SK-N-SH treated with all-trans-retinoic acid at 6 μM for 48 hours (cell line): ENCODE measurements around the gene MRTFA.
"Not testable (repeated sequence)": the region's sequence is repeated elsewhere in the genome, so short reads cannot be mapped to it uniquely, and the experiment has no call there.

ENCODE experiments used
- ATAC-seq: fragments of 200-7000 bp; cut with Tn5 transposase; 3 replicates; pipeline ENCODE4 v1.9.1; 2020; ENCODE audit warnings: mild to moderate bottlenecking, moderate library complexity
- ARNTL ChIP-seq: fragments of 450-650 bp; formaldehyde crosslinking; IDR thresholded peaks from 2 replicates; pipeline ENCODE4 v1.5.0; 2020; ENCODE audit warnings: low read depth, mild to moderate bottlenecking, moderate library complexity, borderline replicate concordance
- BACH2 ChIP-seq: fragments of 250-450 bp; sonication (Bioruptor Pico); IDR thresholded peaks from 2 replicates; pipeline ENCODE4 v1.9.0; 2021; ENCODE audit warnings: mild to moderate bottlenecking, borderline replicate concordance
- CREB5 ChIP-seq: fragments of 250-450 bp; sonication (Bioruptor Pico); IDR thresholded peaks from 2 replicates; pipeline ENCODE4 v1.5.1; 2020; ENCODE audit warnings: low read depth, mild to moderate bottlenecking, moderate library complexity
- CSDC2 ChIP-seq: fragments of 250-450 bp; sonication (Bioruptor Pico); IDR thresholded peaks from 2 replicates; pipeline ENCODE4 v1.5.0; 2020; ENCODE audit warnings: mild to moderate bottlenecking, moderate library complexity
- CSRNP3 ChIP-seq: fragments of 250-450 bp; sonication (Bioruptor Pico); IDR thresholded peaks from 2 replicates; pipeline ENCODE4 v1.5.1; 2021; ENCODE audit warnings: mild to moderate bottlenecking, moderate library complexity
- ESRRG ChIP-seq: fragments of 250-450 bp; sonication (Bioruptor Pico); IDR thresholded peaks from 2 replicates; pipeline ENCODE4 v1.6.1; 2021; ENCODE audit warnings: mild to moderate bottlenecking
- GLIS3 ChIP-seq: fragments of 250-450 bp; sonication (Bioruptor Pico); IDR thresholded peaks from 2 replicates; pipeline ENCODE4 v1.5.0; 2020; ENCODE audit warnings: mild to moderate bottlenecking, moderate library complexity
- ISL1 ChIP-seq: fragments of 250-450 bp; sonication (Bioruptor Pico); IDR thresholded peaks from 2 replicates; pipeline ENCODE4 v2.1.2; 2022; ENCODE audit warnings: mild to moderate bottlenecking, moderate library complexity
- OSR1 ChIP-seq: fragments of 250-450 bp; sonication (Bioruptor Pico); IDR thresholded peaks from 2 replicates; pipeline ENCODE4 v1.8.0; 2022; ENCODE audit warnings: moderate library complexity, mild to moderate bottlenecking, inconsistent platforms
- PATZ1 ChIP-seq: fragments of 250-450 bp; sonication (Bioruptor Pico); IDR thresholded peaks from 2 replicates; pipeline ENCODE4 v1.8.0; 2020; ENCODE audit warnings: mild to moderate bottlenecking, moderate library complexity, borderline replicate concordance
- RARB ChIP-seq: fragments of 250-450 bp; sonication (Bioruptor Pico); IDR thresholded peaks from 2 replicates; pipeline ENCODE4 v1.8.0; 2021; ENCODE audit warnings: mild to moderate bottlenecking, moderate library complexity
- SNAI2 ChIP-seq: fragments of 250-450 bp; sonication (Bioruptor Pico); IDR thresholded peaks from 2 replicates; pipeline ENCODE4 v1.5.0; 2020; ENCODE audit warnings: mild to moderate bottlenecking, moderate library complexity
- TOX ChIP-seq: fragments of 250-450 bp; sonication (Bioruptor Pico); IDR thresholded peaks from 2 replicates; pipeline ENCODE4 v1.8.0; 2021; ENCODE audit warnings: mild to moderate bottlenecking, moderate library complexity, borderline replicate concordance
- TSHZ2 ChIP-seq: fragments of 250-450 bp; sonication (Bioruptor Pico); IDR thresholded peaks from 2 replicates; pipeline ENCODE4 v1.5.0; 2020; ENCODE audit warnings: mild to moderate bottlenecking, moderate library complexity
- ZC3H10 ChIP-seq: fragments of 250-450 bp; sonication (Bioruptor Pico); IDR thresholded peaks from 2 replicates; pipeline ENCODE4 v1.5.1; 2021; ENCODE audit warnings: mild to moderate bottlenecking, moderate library complexity
- ZFP3 ChIP-seq: fragments of 250-450 bp; sonication (Bioruptor Pico); IDR thresholded peaks from 2 replicates; pipeline ENCODE4 v1.5.0; 2020; ENCODE audit warnings: mild to moderate bottlenecking, moderate library complexity
- ZFP30 ChIP-seq: fragments of 450-650 bp; formaldehyde crosslinking; IDR thresholded peaks from 2 replicates; pipeline ENCODE4 v1.5.0; 2022; ENCODE audit warnings: mild to moderate bottlenecking, moderate library complexity
- ZNF565 ChIP-seq: fragments of 450-650 bp; formaldehyde crosslinking; conservative IDR thresholded peaks from 2 replicates; pipeline ENCODE4 v1.5.0; 2020; ENCODE audit warnings: low read depth, mild to moderate bottlenecking, moderate library complexity
- ZNF70 ChIP-seq: fragments of 450-650 bp; formaldehyde crosslinking; IDR thresholded peaks from 2 replicates; pipeline ENCODE4 v1.5.0; 2020; ENCODE audit warnings: mild to moderate bottlenecking, moderate library complexity
- ZNF8 ChIP-seq: fragments of 450-650 bp; formaldehyde crosslinking; IDR thresholded peaks from 2 replicates; pipeline ENCODE4 v1.5.0; 2020; ENCODE audit warnings: mild to moderate bottlenecking, moderate library complexity

Gene MRTFA

GRCh38 chr22:40560551-40560950 is 76.0 kb downstream of the MRTFA start:
- TF ChIP-seq ZNF70 (CRISPR knock-in tag), result no peak
- TF ChIP-seq ARNTL (CRISPR knock-in tag), result no peak
- TF ChIP-seq CREB5 (CRISPR knock-in tag), result no peak
- no peak for TF ChIP-seq PATZ1 (CRISPR knock-in tag)
- TF ChIP-seq CSRNP3 (CRISPR knock-in tag), result no peak
- ATAC-seq, result no peak

GRCh38 chr22:40557972-40558371 is 78.5 kb downstream of the MRTFA start:
- ATAC-seq, result no peak
- TF ChIP-seq ZNF565 (CRISPR knock-in tag), result no peak
- no peak for TF ChIP-seq TSHZ2
- TF ChIP-seq TOX, result no peak
- no peak for TF ChIP-seq ZNF8
- no peak for TF ChIP-seq OSR1 (CRISPR knock-in tag)
- no peak for TF ChIP-seq SNAI2 (CRISPR knock-in tag)
- TF ChIP-seq ZNF70 (CRISPR knock-in tag), result no peak
- no peak for TF ChIP-seq CSDC2 (CRISPR knock-in tag)
- no peak for TF ChIP-seq PATZ1 (CRISPR knock-in tag)
- no peak for TF ChIP-seq ZFP30 (CRISPR knock-in tag)
- TF ChIP-seq ESRRG (CRISPR knock-in tag), result no peak
- no peak for TF ChIP-seq ZFP3
- TF ChIP-seq RARB (CRISPR knock-in tag), result no peak
- no peak for TF ChIP-seq ZC3H10 (CRISPR knock-in tag)

GRCh38 chr22:40556641-40557040 is 79.9 kb downstream of the MRTFA start:
- no peak for ATAC-seq
- TF ChIP-seq ARNTL (CRISPR knock-in tag), result no peak
- no peak for TF ChIP-seq ZFP3
- no peak for TF ChIP-seq ISL1 (CRISPR knock-in tag)
- TF ChIP-seq ZFP30 (CRISPR knock-in tag), result no peak
- no peak for TF ChIP-seq ZNF70 (CRISPR knock-in tag)
- TF ChIP-seq ESRRG (CRISPR knock-in tag), result no peak
- no peak for TF ChIP-seq PATZ1 (CRISPR knock-in tag)
- TF ChIP-seq CSDC2 (CRISPR knock-in tag), result no peak
- no peak for TF ChIP-seq GLIS3
- TF ChIP-seq OSR1 (CRISPR knock-in tag), result no peak
- no peak for TF ChIP-seq ZNF8
- TF ChIP-seq BACH2 (CRISPR knock-in tag), result no peak
- TF ChIP-seq TOX, result no peak

- ATAC-seq, result not testable (repeated sequence)
These were observed 82.5 kb downstream of the MRTFA start for GRCh38 chr22:40554023-40554422.
